ENCODE results near the gene CRACR2B.

The CRACR2B gene

GRCh38 chr11:832529-833113 lies 4.9 kb downstream of the CRACR2B start, which contains the start of gene CD151 (continued):
- TF ChIP-seq AEBP2 (tag by site-specific recombination; IDR thresholded peaks at IDR 0.05; ENCODE audit: borderline replicate concordance) (no peak), ZNF555 (tag by site-specific recombination; conservative IDR thresholded peaks at IDR 0.05) (no peak), PRDM2 (tag by site-specific recombination; IDR thresholded peaks at IDR 0.05; ENCODE audit: borderline replicate concordance) (no peak), ZNF184 (tag by site-specific recombination; IDR thresholded peaks at IDR 0.05) (no peak), ZNF692 (tag by site-specific recombination; IDR thresholded peaks at IDR 0.05) (peak; percentile 44; the same call in 1 of the 2 replicates), ZNF704 (tag by site-specific recombination; IDR thresholded peaks at IDR 0.05) (no peak), ZNF354C (tag by site-specific recombination; IDR thresholded peaks at IDR 0.05; ENCODE audit: borderline replicate concordance, low read depth) (no peak), ZNF221 (tag by site-specific recombination; IDR thresholded peaks at IDR 0.05; ENCODE audit: borderline replicate concordance) (no peak), ZNF175 (tag by site-specific recombination; IDR thresholded peaks at IDR 0.05) (no peak), ZNF350 (tag by site-specific recombination; IDR thresholded peaks at IDR 0.05) (no peak), ZNF426 (tag by site-specific recombination; IDR thresholded peaks at IDR 0.05) (no peak), ZFP41 (tag by site-specific recombination; IDR thresholded peaks at IDR 0.05; ENCODE audit: borderline replicate concordance) (no peak), ZNF140 (tag by site-specific recombination; IDR thresholded peaks at IDR 0.05) (no peak), ZNF510 (tag by site-specific recombination; IDR thresholded peaks at IDR 0.05; ENCODE audit: insufficient replicate concordance) (no peak), ZSCAN30 (tag by site-specific recombination; IDR thresholded peaks at IDR 0.05) (0 out of 2 replicates have a peak, but pooled peaks have one; percentile 19), SETDB1 (IDR thresholded peaks at IDR 0.05; ENCODE audit: insufficient read length, low read length) (no peak), GFI1B (tag by site-specific recombination; IDR thresholded peaks at IDR 0.05) (no peak), GLI4 (tag by site-specific recombination; IDR thresholded peaks at IDR 0.05) (no peak), ZNF660 (tag by site-specific recombination; IDR thresholded peaks at IDR 0.05) (no peak), ZNF624 (tag by site-specific recombination; IDR thresholded peaks at IDR 0.05) (no peak), ZNF558 (tag by site-specific recombination; IDR thresholded peaks at IDR 0.05) (no peak), ZNF416 (tag by site-specific recombination; IDR thresholded peaks at IDR 0.05) (no peak), ZNF776 (tag by site-specific recombination; IDR thresholded peaks at IDR 0.05; ENCODE audit: borderline replicate concordance) (no peak), ZNF223 (tag by site-specific recombination; IDR thresholded peaks at IDR 0.05) (no peak), SALL2 (tag by site-specific recombination; IDR thresholded peaks at IDR 0.05; ENCODE audit: borderline replicate concordance) (no peak), BCL11B (tag by site-specific recombination; IDR thresholded peaks at IDR 0.05; ENCODE audit: low read depth) (peak; percentile 49; the same call in 1 of the 2 replicates), ZNF701 (tag by site-specific recombination; IDR thresholded peaks at IDR 0.05) (no peak), ZNF830 (tag by site-specific recombination; IDR thresholded peaks at IDR 0.05; ENCODE audit: low read depth) (no peak), ZNF623 (tag by site-specific recombination; IDR thresholded peaks at IDR 0.05) (no peak)

Data from HEK293 (cell line).